GM21528 (cell line): ENCODE results near the gene HOXA13.

Experiments
- ATAC-seq: cut with Tn5 transposase; IDR thresholded peaks from one replicate; pipeline ENCODE4 v1.9.1; 2021; ENCODE audit warnings: mild to moderate bottlenecking, moderate library complexity; ENCODE audit not compliant: unreplicated experiment, low FRiP score

HOXA13 gene

GRCh38 chr7:27208998-27209397 lies 9.1 kb upstream of the HOXA13 start:
- no peak for ATAC-seq

GRCh38 chr7:27207348-27207985 lies 7.6 kb upstream of the HOXA13 start:
- no peak for ATAC-seq

GRCh38 chr7:27205325-27206280 lies 5.7 kb upstream of the HOXA13 start:
- no peak for ATAC-seq

GRCh38 chr7:27204851-27205322 lies 5.0 kb upstream of the HOXA13 start:
- ATAC-seq, result no peak

- ATAC-seq, result no peak
These were observed 4.2 kb upstream of the HOXA13 start for GRCh38 chr7:27203964-27204594.

GRCh38 chr7:27203365-27203953 lies 3.6 kb upstream of the HOXA13 start:
- no peak for ATAC-seq

- ATAC-seq, result no peak
These were observed 2.9 kb upstream of the HOXA13 start for GRCh38 chr7:27202862-27203134.

- ATAC-seq, result no peak
These were observed 2.3 kb upstream of the HOXA13 start for GRCh38 chr7:27202018-27202861.

GRCh38 chr7:27201580-27202017 lies 1.7 kb upstream of the HOXA13 start:
- ATAC-seq, result no peak

GRCh38 chr7:27200761-27201579 lies 1.1 kb upstream of the HOXA13 start:
- no peak for ATAC-seq

GRCh38 chr7:27198871-27199801 lies 755 bp downstream of the HOXA13 start:
- no peak for ATAC-seq

GRCh38 chr7:27198138-27198841 lies 1.6 kb downstream of the HOXA13 start:
- no peak for ATAC-seq

- ATAC-seq, result no peak
These were observed 2.5 kb downstream of the HOXA13 start for GRCh38 chr7:27197137-27198042.

- no peak for ATAC-seq
These were observed 3.6 kb downstream of the HOXA13 start for GRCh38 chr7:27196287-27196767.

- no peak for ATAC-seq
These were observed 5.1 kb downstream of the HOXA13 start for GRCh38 chr7:27194686-27195379.

GRCh38 chr7:27194002-27194352 lies 5.9 kb downstream of the HOXA13 start:
- ATAC-seq, result no peak
